GM19452 (cell line): ENCODE measurements around the gene TMCC2.
"Not testable (repeated sequence)": the region's sequence is repeated elsewhere in the genome, so short reads cannot be mapped to it uniquely, and the experiment has no call there.

Experiments used
- ATAC-seq: cut with Tn5 transposase; IDR thresholded peaks from one replicate; pipeline ENCODE4 v1.9.1; 2021; ENCODE audit not compliant: unreplicated experiment

The TMCC2 gene

GRCh38 chr1:205275916-205276688 is 48.4 kb downstream of the TMCC2 start:
- no peak for ATAC-seq

GRCh38 chr1:205276689-205277065 is 48.9 kb downstream of the TMCC2 start:
- ATAC-seq: no peak

GRCh38 chr1:205279986-205280385 is 52.2 kb downstream of the TMCC2 start:
- ATAC-seq: no peak

GRCh38 chr1:205280666-205281395 is 53.1 kb downstream of the TMCC2 start:
- not testable (repeated sequence) for ATAC-seq

GRCh38 chr1:205283270-205284147 is 55.8 kb downstream of the TMCC2 start:
- ATAC-seq: no peak

- ATAC-seq: no peak
Measured at GRCh38 chr1:205284420-205285144, 56.8 kb downstream of the TMCC2 start.

GRCh38 chr1:205285381-205286101 is 57.8 kb downstream of the TMCC2 start:
- no peak for ATAC-seq

DNA sequence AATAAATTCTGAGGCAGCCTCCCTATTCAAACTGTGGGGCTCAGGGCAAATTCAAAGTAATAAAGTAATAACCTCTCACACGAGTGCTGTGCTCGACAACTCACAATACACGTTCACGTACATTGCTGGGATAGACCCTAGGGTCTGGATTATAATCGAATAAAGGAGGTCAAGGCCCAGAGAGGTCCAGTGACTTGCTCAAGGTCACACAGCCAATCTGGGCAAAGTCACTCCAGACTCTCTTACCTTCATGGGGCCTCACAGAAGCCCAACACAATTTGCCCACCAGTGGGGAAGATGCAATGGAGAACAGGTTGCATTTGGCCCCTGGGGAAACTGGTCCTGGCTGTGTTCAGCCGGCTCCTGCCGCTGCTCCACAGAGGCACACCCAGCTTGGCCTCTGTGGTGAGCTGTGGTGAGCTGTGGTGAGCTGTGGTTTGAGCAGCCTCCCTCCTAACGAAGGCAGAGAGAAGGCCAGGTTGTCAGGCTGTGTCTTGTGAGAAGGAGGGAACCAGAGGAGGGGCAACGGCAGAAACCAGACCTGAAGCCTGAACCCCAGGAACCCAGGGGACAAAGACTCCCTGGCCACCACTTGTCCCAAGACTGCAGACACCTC is 58.7 kb downstream of the TMCC2 start:
- peak; percentile 34 for ATAC-seq

DNA sequence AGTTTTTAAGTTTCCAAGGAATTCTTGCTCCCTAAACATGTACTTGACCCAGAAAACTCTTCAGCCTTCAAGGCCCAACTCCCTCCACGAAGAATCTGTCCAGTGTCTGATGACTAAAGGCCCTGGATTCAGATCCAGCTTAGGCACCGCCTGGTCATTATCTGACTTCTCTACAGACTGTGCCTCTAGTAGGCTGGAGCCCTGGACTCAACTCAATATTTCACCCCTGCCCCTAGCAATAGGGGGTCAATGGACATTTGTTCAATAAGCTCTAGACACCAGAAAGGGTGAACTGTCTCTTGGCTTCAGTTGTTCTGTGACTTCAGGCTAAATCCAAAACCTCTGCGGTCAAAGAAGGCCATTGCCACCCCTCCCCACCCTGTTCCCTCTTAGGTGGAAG is 59.3 kb downstream of the TMCC2 start:
- no peak for ATAC-seq

GRCh38 chr1:205287767-205288559 is 60.2 kb downstream of the TMCC2 start:
- peak; percentile 75 for ATAC-seq

DNA sequence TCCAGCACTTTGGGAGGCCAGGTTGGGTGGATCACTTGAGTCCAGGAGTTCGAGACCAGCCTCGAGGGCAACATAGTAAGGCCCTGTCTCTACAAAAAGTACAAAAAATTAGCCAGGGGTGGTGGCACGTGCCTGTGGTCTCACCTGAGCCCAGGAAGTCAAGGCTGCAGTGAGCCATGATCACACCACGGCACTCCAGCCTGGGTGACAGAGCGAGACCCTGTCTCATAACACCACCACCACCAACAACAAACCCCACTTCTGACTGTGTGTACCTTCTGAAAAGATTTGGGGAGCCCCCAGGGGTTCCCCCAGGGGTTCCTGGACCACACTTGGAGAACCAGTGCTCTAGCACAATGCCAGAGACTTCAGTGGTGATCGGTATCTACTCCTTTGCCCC is 63.9 kb downstream of the TMCC2 start:
- ATAC-seq: no peak

DNA sequence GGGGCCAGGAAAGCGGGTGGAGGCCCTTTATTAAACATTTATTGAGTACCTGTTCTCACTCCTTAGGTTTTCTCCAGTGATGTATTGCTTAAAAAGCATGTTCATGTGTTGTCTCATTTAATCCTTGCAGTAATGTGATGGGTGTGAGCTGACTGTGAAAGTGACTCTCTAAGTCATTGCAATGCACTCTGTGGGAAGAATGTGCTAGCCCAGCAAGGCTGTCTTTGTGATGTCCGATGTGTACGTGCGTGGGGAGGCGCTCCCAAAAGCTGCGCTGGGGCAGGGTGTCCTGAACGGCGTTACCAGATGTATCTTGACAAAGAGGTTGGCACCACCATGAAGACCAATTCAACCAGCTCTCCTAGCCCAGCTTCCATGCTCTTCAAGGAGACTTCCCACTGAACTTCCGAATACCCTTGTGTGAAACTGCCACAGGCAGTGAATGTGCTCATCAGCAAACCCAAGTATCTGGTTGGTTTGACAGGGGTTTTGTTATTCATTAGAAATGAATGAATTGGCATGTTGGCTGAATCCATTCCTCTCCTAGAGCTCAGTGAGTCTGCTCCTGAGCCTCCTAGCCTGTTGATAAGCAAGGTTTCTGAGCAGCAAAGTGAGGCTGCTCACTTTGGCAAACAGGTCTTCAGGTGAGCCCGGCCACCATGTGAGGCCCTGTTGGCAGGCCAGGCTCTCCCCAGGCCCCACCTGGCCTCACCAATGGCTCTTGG is 65.8 kb downstream of the TMCC2 start:
- ATAC-seq: no peak

DNA sequence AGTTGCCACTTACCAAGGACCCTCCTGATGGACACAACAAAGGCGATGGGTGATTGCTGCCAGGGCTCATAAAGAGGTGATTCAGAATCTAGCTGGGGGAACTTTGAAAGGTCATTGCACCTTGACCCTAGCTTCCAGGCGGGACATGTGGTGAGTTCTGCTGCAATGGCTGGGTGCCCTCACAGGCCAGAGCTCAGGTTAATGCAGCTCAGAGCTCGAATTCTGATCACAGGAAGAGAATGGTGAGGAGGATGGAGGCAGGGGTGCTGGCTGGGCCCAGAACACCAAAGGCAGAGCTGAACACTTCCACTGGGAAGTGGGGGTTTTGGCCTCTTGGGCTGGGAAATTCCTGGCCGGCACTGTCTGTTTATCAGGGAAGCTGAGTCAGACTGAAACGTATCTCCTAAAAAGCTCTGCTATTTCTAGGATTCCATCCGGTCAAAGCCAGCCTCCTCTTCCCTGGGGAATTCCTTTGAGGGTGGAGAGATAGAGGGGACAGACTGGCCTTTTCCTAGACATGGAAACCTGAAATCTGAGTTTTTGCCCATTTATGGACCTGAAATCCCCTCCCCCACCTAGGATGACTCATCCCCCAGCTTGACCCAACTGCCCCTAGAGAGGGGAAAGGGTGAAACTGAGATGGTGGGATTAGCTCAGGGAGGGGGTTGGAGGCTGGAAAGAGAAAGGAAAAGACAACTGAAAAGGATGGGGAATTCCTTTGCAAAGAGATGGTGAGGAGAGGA is 66.6 kb downstream of the TMCC2 start:
- no peak for ATAC-seq

- ATAC-seq: no peak
Measured at GRCh38 chr1:205294934-205295333, 67.2 kb downstream of the TMCC2 start.

DNA sequence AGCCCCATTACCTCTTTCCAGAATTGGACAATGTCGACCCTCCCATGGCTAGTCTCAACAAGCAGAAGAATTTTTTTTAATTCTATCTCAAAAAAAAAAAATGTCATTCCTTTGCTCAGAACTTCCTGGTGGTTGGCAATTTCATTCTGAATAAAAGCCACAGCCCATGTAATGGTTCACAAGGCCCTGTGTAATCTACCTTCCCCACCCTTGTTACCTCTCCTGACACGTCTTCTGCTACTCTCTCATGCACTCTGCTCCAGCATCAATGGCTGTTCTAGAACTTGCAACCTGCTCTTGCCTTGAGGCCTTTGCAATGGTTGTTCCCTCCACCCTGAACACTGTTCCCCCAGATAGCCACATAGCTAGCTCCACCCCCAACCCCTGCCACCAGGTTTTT is 68.4 kb downstream of the TMCC2 start:
- ATAC-seq: no peak

DNA sequence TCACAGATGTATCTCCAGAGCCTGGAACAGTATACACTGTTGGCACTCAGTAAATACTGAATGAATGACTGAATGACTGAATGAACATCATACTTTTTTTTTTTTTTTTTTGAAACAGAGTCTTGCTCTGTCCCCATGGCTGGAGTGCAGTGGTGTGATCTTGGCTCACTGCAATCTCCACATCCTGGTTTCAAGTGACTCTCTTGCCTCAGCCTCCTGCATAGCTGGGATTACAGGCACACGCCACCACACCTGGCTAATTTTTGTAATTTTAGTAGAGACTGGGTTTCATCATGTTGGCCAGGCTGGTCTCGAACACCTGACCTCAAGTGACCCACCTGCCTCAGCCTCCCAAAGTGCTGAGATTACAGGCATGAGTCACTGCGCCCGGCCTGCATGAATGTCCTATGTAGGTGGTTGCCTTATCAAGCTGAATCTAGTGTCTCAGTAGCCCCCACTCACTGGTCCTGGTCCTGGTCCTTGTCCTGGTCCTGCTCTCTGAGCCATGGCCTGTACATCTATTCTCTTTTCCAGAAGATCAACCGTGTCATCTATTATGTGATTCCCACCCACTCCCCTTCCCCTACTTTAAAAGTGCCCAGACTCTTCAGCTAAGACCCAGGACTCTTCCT is 69.9 kb downstream of the TMCC2 start:
- not testable (repeated sequence) for ATAC-seq
